Thoracic aorta endothelial cell (primary cell): ENCODE results near the gene LFNG. TPM values are rescaled to one million over a fixed set of nuclear protein-coding genes. Genes with fewer than 3 reads are reported as not detected.

Experiments
- small RNA-seq: library from RNA; depleted of rRNA; stranded (forward); fragments of <200 nt; gene quantifications from one replicate; pipeline ENCODE3, GENCODE V24; 2012
- total RNA-seq: library from RNA; depleted of rRNA; stranded (reverse); fragments of >200 nt; gene quantifications from 2 replicates; pipeline ENCODE4 v1.2.3, GENCODE V29; 2012

Gene LFNG, protein sequence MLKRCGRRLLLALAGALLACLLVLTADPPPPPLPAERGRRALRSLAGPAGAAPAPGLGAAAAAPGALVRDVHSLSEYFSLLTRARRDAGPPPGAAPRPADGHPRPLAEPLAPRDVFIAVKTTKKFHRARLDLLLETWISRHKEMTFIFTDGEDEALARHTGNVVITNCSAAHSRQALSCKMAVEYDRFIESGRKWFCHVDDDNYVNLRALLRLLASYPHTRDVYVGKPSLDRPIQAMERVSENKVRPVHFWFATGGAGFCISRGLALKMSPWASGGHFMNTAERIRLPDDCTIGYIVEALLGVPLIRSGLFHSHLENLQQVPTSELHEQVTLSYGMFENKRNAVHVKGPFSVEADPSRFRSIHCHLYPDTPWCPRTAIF
- total RNA-seq, result 8.8 and 10.8 TPM in 2 replicates

DNA sequence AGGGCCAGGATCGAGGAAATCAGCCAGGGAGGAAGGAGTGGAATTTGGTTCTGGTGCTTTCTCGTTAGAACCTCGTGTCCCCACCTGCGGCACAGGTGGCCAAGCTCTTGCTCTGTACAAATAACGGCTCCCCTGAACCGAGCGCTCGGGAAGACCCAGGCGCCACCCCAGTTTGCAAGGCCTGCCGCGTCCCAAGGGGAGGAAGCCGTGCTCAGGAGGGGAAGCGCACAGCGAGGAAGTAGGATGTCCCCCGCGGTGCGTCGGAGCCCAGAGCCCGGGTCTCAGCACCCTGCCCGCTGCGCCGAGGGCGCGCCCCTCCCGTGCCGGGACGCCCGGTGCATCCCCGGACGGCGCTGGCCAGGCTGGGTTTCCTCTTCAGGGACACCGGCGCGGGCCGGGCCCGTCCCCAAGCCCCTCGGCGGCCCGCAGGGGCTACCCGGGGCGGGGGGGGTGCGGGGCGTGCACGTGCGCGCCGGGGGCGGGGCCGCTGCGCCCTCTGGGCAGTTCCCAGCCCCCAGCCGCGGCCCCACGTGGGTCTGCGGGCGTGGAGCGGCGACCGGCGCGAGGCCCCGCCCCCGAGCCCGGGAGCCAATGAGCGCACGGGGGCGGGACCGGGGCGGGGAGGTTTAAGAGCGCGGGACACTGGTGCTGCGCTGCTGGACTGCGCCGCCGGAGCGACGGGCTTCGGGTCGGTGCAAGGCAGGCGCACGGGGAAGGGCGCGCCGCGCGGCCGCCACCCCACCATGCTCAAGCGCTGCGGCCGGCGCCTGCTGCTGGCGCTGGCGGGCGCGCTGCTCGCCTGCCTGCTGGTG is at the start of gene LFNG:
Gene LFNG (plus strand): TSS at position 656 of the 812 bp plus-strand sequence. CDS start 88 bp downstream, at position 744.

GRCh38 chr7:2476298-2476697 is 43.3 kb upstream of the LFNG start, which contains the start of gene GRIFIN:
Gene GRIFIN, minus strand, starts transcription at chr7:2476398. Its CDS starts 15 bp downstream, at chr7:2476383.

GRCh38 chr7:2555121-2556052 is 35.8 kb downstream of the LFNG start, which contains the start of gene BRAT1:
Gene BRAT1, minus strand, starts transcription at chr7:2555524. Its CDS starts 1,093 bp downstream, at chr7:2554431.

GRCh38 chr7:2558629-2559282 is 39.2 kb downstream of the LFNG start, which contains the start of gene IQCE:
Gene IQCE, plus strand, starts transcription at chr7:2558979. Its CDS starts 203 bp downstream, at chr7:2559182.

Small RNA genes lying within 50 kb of the gene (small RNA-seq; reads per million reads assigned to genes)
- gene MIR4648, result not detected

Other genes starting within 250 kb of the LFNG start
- gene SNX8, start 205.3 kb upstream of the LFNG start, total RNA-seq, result 7.3 and 10.8 TPM in 2 replicates
- gene EIF3B, start 164.9 kb upstream of the LFNG start, total RNA-seq, result 268 and 276 TPM in 2 replicates
- gene CHST12, start 116.2 kb upstream of the LFNG start, total RNA-seq, result 6.3 and 9.4 TPM in 2 replicates
- gene GRIFIN, start 43.4 kb upstream of the LFNG start, total RNA-seq, result not detected in 2 replicates
- gene BRAT1, start 35.8 kb downstream of the LFNG start, total RNA-seq, result 21.3 and 24.9 TPM in 2 replicates
- 9.9 and 15.0 TPM in 2 replicates for gene IQCE, start 39.2 kb downstream of the LFNG start, total RNA-seq
- 68.9 and 79.8 TPM in 2 replicates for gene TTYH3, start 112.2 kb downstream of the LFNG start, total RNA-seq
- gene AMZ1, start 168.4 kb downstream of the LFNG start, total RNA-seq, result 0.14 TPM in 1 of 2 replicates, not detected in the other